Measurements from ENCODE around the gene AEBP1.

- TF ChIP-seq ZBTB43 (CRISPR knock-in tag; IDR thresholded peaks at IDR 0.05) (no peak), NCOA6 (IDR thresholded peaks at IDR 0.05) (no peak), ZBTB17 (CRISPR knock-in tag; IDR thresholded peaks at IDR 0.05) (no peak), ERF (CRISPR knock-in tag; IDR thresholded peaks at IDR 0.05) (no peak), CEBPB (tag; IDR thresholded peaks at IDR 0.05) (no peak), UBTF (IDR thresholded peaks at IDR 0.05; ENCODE audit: borderline replicate concordance in 1 of 2, low read depth in 2 of 2, low read length in 2 of 2) (no peak), BRF2 (IDR thresholded peaks at IDR 0.05; ENCODE audit: borderline replicate concordance, insufficient read depth, insufficient read length) (no peak)
Measured at GRCh38 chr7:44072364-44073231, 31.5 kb upstream of the AEBP1 start.
